NCI-H2227 (cell line): ENCODE data around the gene MSI2.
A peak's percentile ranks its signal among the peaks of the same experiment; 100 is the strongest.

Experiments
- DNase-seq: peaks from one replicate; lab custom pipeline; 2025; ENCODE audit not compliant: unreplicated experiment; lab: John Stamatoyannopoulos, UW

The MSI2 gene

GRCh38 chr17:57639381-57639780 is 383.1 kb downstream of the MSI2 start:
- no peak for DNase-seq

GRCh38 chr17:57640079-57640478 is 383.8 kb downstream of the MSI2 start:
- no peak for DNase-seq

- DNase-seq: no peak
Measured at GRCh38 chr17:57641761-57642160, 385.4 kb downstream of the MSI2 start.

GRCh38 chr17:57643062-57643461 is 386.7 kb downstream of the MSI2 start:
- no peak for DNase-seq

GRCh38 chr17:57644326-57644725 is 388.0 kb downstream of the MSI2 start:
- no peak for DNase-seq

GRCh38 chr17:57645950-57646665 is 389.8 kb downstream of the MSI2 start:
- DNase-seq: no peak

- no peak for DNase-seq
Measured at GRCh38 chr17:57648720-57649119, 392.4 kb downstream of the MSI2 start.

- DNase-seq: no peak
Measured at GRCh38 chr17:57649191-57649590, 392.9 kb downstream of the MSI2 start.

- DNase-seq: no peak
Measured at GRCh38 chr17:57649731-57650484, 393.6 kb downstream of the MSI2 start.

- DNase-seq: no peak
Measured at GRCh38 chr17:57650548-57650947, 394.2 kb downstream of the MSI2 start.

GRCh38 chr17:57651451-57651850 is 395.1 kb downstream of the MSI2 start:
- DNase-seq: no peak

- no peak for DNase-seq
Measured at GRCh38 chr17:57651996-57652395, 395.7 kb downstream of the MSI2 start.

GRCh38 chr17:57652811-57653210 is 396.5 kb downstream of the MSI2 start:
- DNase-seq: no peak

GRCh38 chr17:57653279-57653678 is 397.0 kb downstream of the MSI2 start:
- DNase-seq: no peak

- DNase-seq: no peak
Measured at GRCh38 chr17:57654040-57654775, 397.9 kb downstream of the MSI2 start.

- DNase-seq: no peak
Measured at GRCh38 chr17:57655553-57655952, 399.2 kb downstream of the MSI2 start.

- no peak for DNase-seq
Measured at GRCh38 chr17:57657211-57657610, 400.9 kb downstream of the MSI2 start.

GRCh38 chr17:57662041-57662440 is 405.7 kb downstream of the MSI2 start:
- DNase-seq: no peak

GRCh38 chr17:57662644-57663308 is 406.5 kb downstream of the MSI2 start:
- peak; percentile 99 for DNase-seq

- peak; percentile 48 for DNase-seq
Measured at GRCh38 chr17:57663326-57664070, 407.2 kb downstream of the MSI2 start.

- DNase-seq: no peak
Measured at GRCh38 chr17:57665128-57665527, 408.8 kb downstream of the MSI2 start.
